ENCODE results near the gene SETSIP. TPM values are rescaled to one million over a fixed set of nuclear protein-coding genes. Genes with fewer than 3 reads are reported as not detected.

The SETSIP gene, protein sequence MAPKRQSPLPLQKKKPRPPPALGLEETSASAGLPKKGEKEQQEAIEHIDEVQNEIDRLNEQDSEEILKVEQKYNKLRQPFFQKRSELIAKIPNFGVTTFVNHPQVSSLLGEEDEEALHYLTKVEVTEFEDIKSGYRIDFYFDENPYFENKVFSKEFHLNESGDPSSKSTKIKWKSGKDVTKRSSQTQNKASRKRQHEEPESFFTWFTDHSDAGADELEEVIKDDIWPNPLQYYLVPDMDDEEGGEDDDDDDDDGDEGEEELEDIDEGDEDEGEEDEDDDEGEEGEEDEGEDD
- total RNA-seq = not detected in 2 replicates

DNA sequence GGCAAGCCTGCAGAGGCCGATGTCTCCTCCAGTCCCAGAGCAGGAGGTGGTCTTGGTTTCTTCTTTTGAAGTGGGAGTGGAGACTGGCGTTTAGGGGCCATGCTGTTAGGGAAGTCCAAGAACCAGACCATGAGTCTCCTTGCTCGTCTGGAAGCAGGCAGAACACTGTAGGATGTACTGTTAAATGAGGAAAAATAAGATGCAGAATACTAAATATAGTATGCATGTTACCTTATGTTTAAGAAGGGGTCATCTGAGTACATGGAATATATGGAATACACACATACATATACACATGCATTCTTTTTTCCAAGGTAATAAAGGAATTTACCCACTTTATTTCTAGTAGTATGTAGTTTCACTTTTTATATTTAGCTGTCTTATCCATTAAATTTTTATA lies at the start of gene SETSIP:
Gene SETSIP (minus strand): TSS at position 101 of the 400 bp plus-strand sequence. CDS start 0 bp downstream, at position 101.

DNA sequence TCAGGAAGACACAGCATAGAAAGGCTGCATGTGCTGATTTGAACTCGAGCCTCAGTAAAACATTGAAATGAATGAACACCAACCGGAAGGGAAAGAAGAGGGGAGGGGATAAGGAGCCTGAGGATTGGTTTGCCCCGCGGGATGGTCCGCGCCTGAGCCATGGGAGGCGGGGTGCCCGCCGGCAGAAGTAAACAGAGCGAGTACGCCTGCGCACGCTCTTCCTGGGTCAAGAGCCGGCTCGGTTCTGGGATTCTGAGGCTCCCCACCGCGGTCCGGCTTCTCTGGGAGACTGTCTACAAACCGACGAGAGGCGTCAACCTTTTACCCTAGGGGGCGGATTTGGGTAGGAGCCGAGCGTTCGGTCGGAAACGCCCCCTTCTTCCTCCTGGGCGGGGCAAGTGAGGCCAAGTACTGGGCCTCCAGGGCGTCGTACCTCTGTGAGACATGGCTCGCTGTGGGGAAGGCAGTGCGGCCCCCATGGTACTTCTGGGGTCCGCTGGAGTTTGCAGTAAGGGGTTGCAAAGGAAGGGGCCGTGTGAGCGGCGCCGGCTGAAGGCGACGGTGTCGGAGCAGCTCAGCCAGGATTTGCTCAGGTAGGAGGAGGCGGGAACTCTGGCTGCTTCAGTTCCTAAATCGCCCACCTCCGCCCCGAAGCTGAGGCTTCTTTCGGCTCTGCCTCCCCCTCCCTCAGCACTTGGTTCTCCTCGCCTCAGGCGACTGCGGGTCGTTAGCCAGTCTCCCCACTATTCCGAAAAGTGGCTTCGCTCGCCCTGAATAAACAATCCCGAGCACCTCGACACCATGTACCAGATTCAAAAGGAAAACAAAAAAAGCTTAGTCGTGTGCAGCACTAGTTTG lies 5.1 kb upstream of the SETSIP start, which contains the start of gene BTBD8:
Gene BTBD8 (plus strand): TSS at position 218 of the 858 bp plus-strand sequence. CDS start 227 bp downstream, at position 445.

Other genes starting within 250 kb of the SETSIP start
- gene TGFBR3, start 189.3 kb downstream of the SETSIP start, total RNA-seq = 7.2 and 7.9 TPM in 2 replicates
- gene BRDT, start 126.0 kb downstream of the SETSIP start, total RNA-seq = not detected in 2 replicates
- 1.0 and 1.7 TPM in 2 replicates for gene EPHX4, start 45.4 kb downstream of the SETSIP start, total RNA-seq
- gene BTBD8, start 4.9 kb upstream of the SETSIP start, total RNA-seq = 1.6 and 3.9 TPM in 2 replicates
- gene C1orf146, start 142.5 kb upstream of the SETSIP start, total RNA-seq = not detected in 2 replicates
- gene GLMN, start 223.6 kb upstream of the SETSIP start, total RNA-seq = 7.4 and 9.2 TPM in 2 replicates
- gene RPAP2, start 223.6 kb upstream of the SETSIP start, total RNA-seq = 4.8 and 6.7 TPM in 2 replicates